Erythroblast (primary cell): ENCODE data around the gene DPP4.

Experiments
- GATA1 ChIP-seq: IDR thresholded peaks from 2 replicates; pipeline ENCODE4 v1.6.1; 2011; ENCODE audit warnings: low read depth, mild to moderate bottlenecking, control low read depth, low read length, moderate library complexity
- POLR2A ChIP-seq: IDR thresholded peaks from 2 replicates; pipeline ENCODE4 v1.6.1; 2011; ENCODE audit warnings: mild to moderate bottlenecking, low read length

DNA sequence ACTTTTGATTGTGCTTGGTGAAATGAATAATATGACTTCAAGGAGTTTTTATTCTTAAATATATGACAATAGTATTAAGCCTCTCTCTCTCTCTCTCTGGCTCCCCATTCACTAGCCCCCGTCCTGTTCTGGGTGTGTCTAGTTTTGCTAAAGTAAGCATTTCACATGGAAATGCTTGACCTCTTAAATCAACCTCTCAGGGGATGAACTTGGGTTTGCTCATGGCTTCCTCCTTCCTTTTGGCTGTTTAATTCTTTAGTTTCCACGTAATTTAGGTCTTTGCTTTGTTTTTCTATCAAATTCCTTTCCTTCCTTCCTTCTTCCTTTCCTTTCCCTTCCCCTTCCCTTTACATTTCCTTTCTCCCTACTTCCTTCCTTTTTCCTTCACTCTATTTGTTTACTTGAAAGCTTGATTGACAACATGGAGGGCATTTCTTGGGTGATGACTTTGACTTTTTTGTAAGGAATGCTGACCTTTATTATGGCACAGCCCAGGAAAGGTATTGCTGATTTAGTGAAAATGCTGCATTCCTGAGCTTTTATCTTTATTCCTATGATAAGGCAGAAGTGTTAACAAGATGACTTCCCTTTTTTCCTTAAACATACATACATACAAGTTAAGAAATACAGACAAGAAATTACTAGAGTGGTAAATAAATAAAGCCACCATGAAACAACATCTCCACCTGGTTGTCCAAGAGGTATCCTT lies 3.6 kb downstream of the DPP4 start:
- TF ChIP-seq POLR2A (no peak), GATA1 (no peak)
